ENCODE measurements around the gene BBS9. TPM values are rescaled to one million over a fixed set of nuclear protein-coding genes. Genes with fewer than 3 reads are reported as not detected.

BBS9 gene
- total RNA-seq, 2 experiments from 2014 or later: 6.0 to 7.7 TPM

DNA sequence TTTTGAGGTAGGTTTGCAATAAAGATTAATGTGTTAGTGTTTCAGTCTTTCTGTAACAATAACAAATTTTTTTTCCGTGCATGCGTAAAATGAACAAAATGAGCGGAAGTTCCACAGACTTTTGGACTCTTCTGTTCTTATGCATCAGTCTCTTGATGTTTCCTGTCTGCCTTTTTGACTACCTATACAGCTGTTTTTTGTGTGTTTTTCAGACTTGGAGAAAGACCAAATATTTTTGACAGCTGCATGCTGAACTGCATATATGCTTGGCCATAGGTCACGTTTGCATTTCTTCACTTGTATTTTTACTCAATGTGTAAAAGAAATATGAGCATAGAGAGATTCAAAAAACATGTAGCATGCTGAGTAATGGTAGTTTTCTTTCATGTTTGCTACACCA, 119.3 kb downstream of the BBS9 start:
- no peak for ATAC-seq
- CTCF ChIA-PET: no interaction called here

DNA sequence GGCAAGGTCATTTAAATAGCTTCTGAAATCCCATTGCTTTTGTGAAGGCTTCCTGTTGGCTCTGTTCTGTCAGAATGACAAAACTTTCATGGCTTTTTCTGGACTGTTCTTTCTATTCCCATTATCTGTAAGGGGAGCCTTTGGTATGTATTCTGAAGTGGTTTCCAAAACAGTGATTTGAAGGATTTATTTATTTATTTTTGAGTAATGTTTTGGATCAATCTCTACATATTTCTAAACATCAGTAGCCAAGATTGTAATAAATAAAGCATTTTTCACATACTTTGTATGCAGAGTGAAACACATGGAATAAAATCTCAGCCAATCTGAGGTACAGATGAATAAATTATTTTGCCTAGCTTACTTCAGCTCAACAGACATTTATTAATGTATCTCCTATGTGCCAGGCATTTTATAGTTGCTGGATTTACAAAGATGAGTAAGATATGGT, 121.1 kb downstream of the BBS9 start:
- H3K9me3 Mint-ChIP-seq: peaks cover 3% of the 10 kb centered on the region

More for the DNA sequence above, 119.3 kb downstream of the BBS9 start:
- intact Hi-C loops (cut with micrococcal nuclease): loop anchor here (10.0 kb wide), 1 partner anchor 686 kb away; no protein-coding TSS in a partner anchor
- Mint-ChIP-seq H3K27me3 (no peaks in the 10 kb centered on the region), H3K27ac (no peak overlapping the region), H3K4me1 (ENCODE audit: low read depth) (no peaks in the 10 kb centered on the region), H3K4me3 (no peak overlapping the region), H3K36me3 (ENCODE audit: low read depth) (peaks cover 6% of the 10 kb centered on the region), H3K9me3 (peaks cover 3% of the 10 kb centered on the region)
- TF ChIP-seq, protein P1, sequence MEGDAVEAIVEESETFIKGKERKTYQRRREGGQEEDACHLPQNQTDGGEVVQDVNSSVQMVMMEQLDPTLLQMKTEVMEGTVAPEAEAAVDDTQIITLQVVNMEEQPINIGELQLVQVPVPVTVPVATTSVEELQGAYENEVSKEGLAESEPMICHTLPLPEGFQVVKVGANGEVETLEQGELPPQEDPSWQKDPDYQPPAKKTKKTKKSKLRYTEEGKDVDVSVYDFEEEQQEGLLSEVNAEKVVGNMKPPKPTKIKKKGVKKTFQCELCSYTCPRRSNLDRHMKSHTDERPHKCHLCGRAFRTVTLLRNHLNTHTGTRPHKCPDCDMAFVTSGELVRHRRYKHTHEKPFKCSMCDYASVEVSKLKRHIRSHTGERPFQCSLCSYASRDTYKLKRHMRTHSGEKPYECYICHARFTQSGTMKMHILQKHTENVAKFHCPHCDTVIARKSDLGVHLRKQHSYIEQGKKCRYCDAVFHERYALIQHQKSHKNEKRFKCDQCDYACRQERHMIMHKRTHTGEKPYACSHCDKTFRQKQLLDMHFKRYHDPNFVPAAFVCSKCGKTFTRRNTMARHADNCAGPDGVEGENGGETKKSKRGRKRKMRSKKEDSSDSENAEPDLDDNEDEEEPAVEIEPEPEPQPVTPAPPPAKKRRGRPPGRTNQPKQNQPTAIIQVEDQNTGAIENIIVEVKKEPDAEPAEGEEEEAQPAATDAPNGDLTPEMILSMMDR (IDR thresholded peaks at IDR 0.05): no peak
- POLR2A ChIA-PET: no interaction called here
- no peak for DNase-seq

DNA sequence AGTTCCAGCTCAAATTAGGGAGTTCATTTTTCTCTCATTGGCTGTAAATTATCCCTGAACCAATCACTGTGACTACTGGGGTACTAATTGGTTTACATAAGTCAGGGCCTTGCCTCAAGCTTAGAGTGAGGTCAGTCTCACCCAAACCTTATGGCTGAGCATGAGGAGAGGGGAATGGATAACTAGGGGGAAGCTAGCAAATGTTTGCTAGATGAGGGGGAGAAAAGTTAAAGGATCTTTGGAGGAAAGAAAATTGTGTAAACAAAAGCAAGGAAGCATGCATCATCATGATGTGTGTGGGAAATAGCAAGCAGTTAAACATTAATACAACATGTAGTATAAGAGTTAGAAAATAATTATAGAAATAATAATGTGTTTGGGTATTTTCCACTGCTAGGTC, 121.9 kb downstream of the BBS9 start:
- H3K9me3 Mint-ChIP-seq: peaks cover 3% of the 10 kb centered on the region
- intact Hi-C loops (cut with micrococcal nuclease): no loop called here
- no peak for ATAC-seq
- no peak overlapping the region for H3K4me3 Mint-ChIP-seq
- H3K36me3 Mint-ChIP-seq (ENCODE audit: low read depth): peaks cover 6% of the 10 kb centered on the region
- TF ChIP-seq, protein P1 (IDR thresholded peaks at IDR 0.05): no peak
- CTCF ChIA-PET: interaction anchor here (1.5 kb wide), 1 partner anchor 644 kb away, joined by 5 read pairs; no protein-coding TSS in a partner anchor
- no peak for DNase-seq
- H3K4me1 Mint-ChIP-seq (ENCODE audit: low read depth): no peaks in the 10 kb centered on the region
- POLR2A ChIA-PET: interaction anchor here (1.0 kb wide), 1 partner anchor 10 kb away, joined by 3 read pairs; no protein-coding TSS in a partner anchor
- no peaks in the 10 kb centered on the region for H3K27me3 Mint-ChIP-seq
- no peak overlapping the region for H3K27ac Mint-ChIP-seq

More for the DNA sequence above, 121.1 kb downstream of the BBS9 start:
- no peak for ATAC-seq
- ChIA-PET CTCF (interaction anchor here (1.5 kb wide), 1 partner anchor 645 kb away, joined by 5 read pairs; no protein-coding TSS in a partner anchor), POLR2A (no interaction called here)
- no peak overlapping the region for H3K27ac Mint-ChIP-seq
- no peaks in the 10 kb centered on the region for H3K27me3 Mint-ChIP-seq
- TF ChIP-seq, protein P1 (IDR thresholded peaks at IDR 0.05): no peak
- H3K36me3 Mint-ChIP-seq (ENCODE audit: low read depth): peaks cover 6% of the 10 kb centered on the region
- intact Hi-C loops (cut with micrococcal nuclease): no loop called here
- no peak overlapping the region for H3K4me3 Mint-ChIP-seq
- no peak for DNase-seq
- no peaks in the 10 kb centered on the region for H3K4me1 Mint-ChIP-seq (ENCODE audit: low read depth)

DNA sequence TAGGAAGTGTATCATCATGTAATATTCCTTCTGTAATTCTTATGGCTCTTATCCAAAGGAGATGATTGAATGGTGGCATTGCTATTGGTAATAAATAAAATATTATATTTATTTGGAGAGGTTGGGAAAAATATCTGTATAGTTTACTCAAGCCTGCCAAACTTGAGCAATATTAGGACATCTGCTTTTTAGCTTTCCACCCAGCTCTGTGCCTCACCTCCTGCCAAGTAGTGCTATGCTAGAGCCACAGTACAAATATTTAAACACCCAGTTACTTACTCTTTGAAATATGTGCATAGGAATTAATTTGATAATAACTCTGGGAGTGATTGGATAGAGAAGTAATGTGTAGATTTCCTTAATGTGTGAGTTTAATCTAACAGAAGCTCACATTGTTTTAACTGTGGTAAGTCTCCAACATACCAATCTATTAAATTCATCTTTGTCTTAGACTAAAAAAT, 129.2 kb downstream of the BBS9 start:
- ATAC-seq (no peak), DNase-seq (no peak)
- H3K4me3 Mint-ChIP-seq: no peak overlapping the region
- intact Hi-C loops (cut with micrococcal nuclease): no loop called here
- ChIA-PET POLR2A (no interaction called here), CTCF (no interaction called here)
- TF ChIP-seq, protein P1 (IDR thresholded peaks at IDR 0.05): no peak
- no peak overlapping the region for H3K27ac Mint-ChIP-seq
- H3K4me1 Mint-ChIP-seq (ENCODE audit: low read depth): peaks cover 6% of the 10 kb centered on the region
- H3K9me3 Mint-ChIP-seq: no peaks in the 10 kb centered on the region
- no peaks in the 10 kb centered on the region for H3K36me3 Mint-ChIP-seq (ENCODE audit: low read depth)
- H3K27me3 Mint-ChIP-seq: no peaks in the 10 kb centered on the region

DNA sequence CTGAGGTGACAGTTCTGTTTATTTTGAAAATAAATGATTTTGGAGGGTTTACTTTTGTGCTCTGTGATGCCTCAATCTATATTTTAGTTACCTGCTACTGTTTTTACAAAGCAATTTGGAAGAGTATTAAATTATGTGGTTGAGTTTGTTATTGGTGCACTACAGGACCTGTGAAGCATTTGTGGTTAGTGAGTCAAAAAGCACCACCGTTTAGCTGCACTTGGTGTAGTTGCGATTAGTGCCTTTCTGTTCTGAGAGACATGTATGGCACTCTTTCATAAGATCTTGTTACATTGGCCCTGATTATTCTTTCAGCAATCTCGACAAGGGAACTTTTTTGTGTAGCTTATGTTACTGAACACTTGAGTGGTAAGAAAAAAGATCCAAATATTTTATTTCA, 132.2 kb downstream of the BBS9 start:
- H3K4me3 Mint-ChIP-seq: no peak overlapping the region
- H3K4me1 Mint-ChIP-seq (ENCODE audit: low read depth): peaks cover 6% of the 10 kb centered on the region
- ChIA-PET POLR2A (interaction anchor here (0.9 kb wide), 1 partner anchor 10 kb away, joined by 3 read pairs; no protein-coding TSS in a partner anchor), CTCF (interaction anchor here (1.1 to 1.4 kb wide), 2 partner anchors 19 to 415 kb away, joined by 3 read pairs; no protein-coding TSS in a partner anchor)
- DNase-seq (peak; percentile 18), ATAC-seq (peak; percentile 73)
- intact Hi-C loops (cut with micrococcal nuclease): no loop called here
- peaks cover 3% of the 10 kb centered on the region for H3K36me3 Mint-ChIP-seq (ENCODE audit: low read depth)
- H3K9me3 Mint-ChIP-seq: no peaks in the 10 kb centered on the region
- no peaks in the 10 kb centered on the region for H3K27me3 Mint-ChIP-seq
- H3K27ac Mint-ChIP-seq: no peak overlapping the region
- TF ChIP-seq, protein P1 (IDR thresholded peaks at IDR 0.05): no peak
